Adipose tissue (tissue), 3 donors: ENCODE data around the gene LRP1. TPM values are rescaled to one million over a fixed set of nuclear protein-coding genes. Genes with fewer than 3 reads are reported as not detected.

Source experiments
- H3K27ac ChIP-seq: one replicate; pipeline ENCODE4 v1.5.1; 2013; ENCODE audit warnings: low read depth, low read length
- WGBS, 3 donors: extraction: QIAGEN DNeasy Blood & Tissue Kit; methylation state at CpG; one replicate each; pipeline ENCODE4 v1.1.7; 2013; 5-methylcytosine and 5-hydroxymethylcytosine counted together
- polyA plus RNA-seq, 3 donors: library from polyadenylated mRNA; stranded (reverse); fragments of 200-250 nt; gene quantifications; one replicate each; pipeline ENCODE4 v1.2.3, GENCODE V29; 2013
- donor health status: healthy with polysubstance abuse.
- donor health status: Bipolar disorder and iron deficiency.
- donor health status: healthy.

The LRP1 gene
- polyA plus RNA-seq, 3 donors: 28.1 to 414 (median 116) TPM

DNA sequence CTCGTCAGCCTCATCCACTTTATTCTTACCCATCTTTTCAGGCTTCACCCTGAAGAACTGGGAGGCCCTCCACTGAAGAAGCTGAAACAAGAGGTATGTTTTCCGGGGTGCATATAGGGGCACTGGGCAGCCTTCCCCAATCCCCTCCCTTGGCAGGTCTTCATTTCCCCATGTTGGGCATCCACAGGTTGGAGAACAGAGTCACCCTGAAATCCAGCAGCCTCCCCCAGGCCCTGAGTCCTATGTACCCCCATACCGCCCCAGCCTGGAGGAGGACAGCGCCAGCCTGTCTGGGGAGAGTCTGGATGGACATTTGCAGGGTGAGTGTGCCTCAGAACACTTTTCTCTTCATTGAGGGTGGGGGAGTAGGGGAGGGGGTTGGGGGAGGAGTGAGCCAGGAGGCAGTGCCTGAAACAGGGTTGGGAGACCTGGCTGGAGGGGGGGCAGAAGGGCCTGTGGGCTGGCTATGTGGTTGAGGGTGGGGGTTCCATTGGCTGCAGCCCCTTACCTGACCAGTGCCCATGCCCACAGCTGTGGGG lies 35.3 kb upstream of the LRP1 start:
- WGBS, 3 donors: 79 to 91% (median 83%) methylated on average over 4 of the region's 4 CpGs

DNA sequence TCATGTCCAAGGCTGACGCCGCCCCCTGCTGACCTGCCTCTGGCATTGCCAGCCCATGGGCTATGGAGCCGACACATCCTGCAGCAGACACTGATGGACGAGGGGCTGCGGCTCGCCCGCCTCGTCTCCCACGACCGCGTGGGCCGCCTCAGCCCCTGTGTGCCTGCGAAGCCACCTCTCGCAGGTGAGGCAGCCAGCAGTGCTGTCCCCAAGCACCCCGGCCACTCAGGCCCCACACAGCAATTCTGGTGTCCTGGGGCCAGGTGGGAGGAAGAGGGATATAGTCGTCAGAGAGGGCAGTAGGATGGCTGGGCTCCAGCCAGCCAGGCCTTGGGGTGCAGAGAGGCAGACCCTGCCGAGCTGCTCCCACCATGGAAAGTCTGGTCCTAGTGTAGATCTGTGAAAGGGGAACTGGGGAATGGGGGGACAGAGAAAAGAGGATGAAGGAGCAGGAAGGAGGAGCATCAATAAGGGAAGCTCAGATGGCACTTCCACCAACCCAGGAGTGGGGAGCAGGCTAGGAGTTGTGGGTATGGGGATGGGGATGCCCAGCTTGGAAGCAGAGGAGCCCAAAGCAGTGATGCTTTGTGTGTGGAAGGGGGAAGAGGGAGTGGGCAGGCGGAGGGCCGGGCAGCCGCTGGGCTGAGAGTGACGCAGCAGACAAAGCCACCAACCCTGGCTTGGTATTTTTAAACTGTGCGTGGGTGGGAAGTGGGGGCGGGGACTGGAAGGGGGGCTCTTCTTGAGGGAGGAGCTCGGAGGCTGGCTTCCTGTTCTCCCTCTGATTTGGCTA lies 34.7 kb upstream of the LRP1 start:
- no peak overlapping the region for H3K27ac ChIP-seq
- WGBS, 3 donors: 42 to 47% (median 45%) methylated on average over 17 to 24 of the region's 24 CpGs

More for the DNA sequence above, 35.3 kb upstream of the LRP1 start:
- H3K27ac ChIP-seq: no peak overlapping the region

GRCh38 chr12:57094208-57095160 lies 33.8 kb upstream of the LRP1 start:
- no peak overlapping the region for H3K27ac ChIP-seq
- WGBS, 3 donors: 51 to 66% (median 54%) methylated on average over 14 to 15 of the region's 15 CpGs

DNA sequence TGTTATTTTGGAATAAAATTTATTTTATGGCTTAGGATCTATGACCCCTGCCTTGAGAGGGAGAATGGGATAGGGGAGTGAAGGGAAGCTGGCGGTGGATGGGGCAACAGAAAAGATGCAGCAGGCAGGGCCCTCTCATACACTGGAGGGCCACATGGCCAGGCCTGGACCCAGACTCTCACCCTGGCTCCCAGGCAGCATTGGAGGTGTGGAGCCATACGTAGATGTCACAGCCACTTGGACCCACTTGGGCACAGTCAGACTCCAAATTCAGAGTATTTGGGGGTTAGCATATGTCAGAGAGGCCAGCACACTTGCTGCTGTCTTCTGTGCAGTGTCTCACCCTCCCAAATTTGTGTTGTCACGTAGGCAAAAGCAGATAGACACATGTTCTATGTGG lies 32.8 kb upstream of the LRP1 start:
- no peak overlapping the region for H3K27ac ChIP-seq
- WGBS, 3 donors: 84 to 95% (median 89%) methylated on average over 3 of the region's 3 CpGs

- 78 to 93% (median 91%) methylated on average over 6 of the region's 6 CpGs for WGBS, 3 donors
- no peak overlapping the region for H3K27ac ChIP-seq
Measured at GRCh38 chr12:57096099-57096572, 32.1 kb upstream of the LRP1 start.

- no peak overlapping the region for H3K27ac ChIP-seq
- WGBS, 3 donors: 75 to 88% (median 82%) methylated on average over 8 of the region's 8 CpGs
Measured at GRCh38 chr12:57096748-57097553, 31.3 kb upstream of the LRP1 start.

DNA sequence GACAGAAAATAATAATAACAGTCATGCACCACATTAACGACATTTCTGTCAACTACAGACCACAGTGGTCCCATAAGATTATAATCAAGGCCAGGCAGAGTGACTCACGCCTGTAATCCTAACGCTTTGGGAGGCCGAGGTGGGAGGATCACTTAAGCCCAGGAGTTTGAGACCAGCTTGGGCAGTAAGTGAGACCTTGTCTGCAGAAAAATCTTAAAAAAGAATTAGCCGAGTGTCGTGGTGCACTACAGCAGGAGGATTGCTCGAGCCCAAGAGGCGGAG lies 30.8 kb upstream of the LRP1 start:
- H3K27ac ChIP-seq: no peak overlapping the region
- 83 to 86% (median 85%) methylated on average over 8 of the region's 8 CpGs for WGBS, 3 donors

DNA sequence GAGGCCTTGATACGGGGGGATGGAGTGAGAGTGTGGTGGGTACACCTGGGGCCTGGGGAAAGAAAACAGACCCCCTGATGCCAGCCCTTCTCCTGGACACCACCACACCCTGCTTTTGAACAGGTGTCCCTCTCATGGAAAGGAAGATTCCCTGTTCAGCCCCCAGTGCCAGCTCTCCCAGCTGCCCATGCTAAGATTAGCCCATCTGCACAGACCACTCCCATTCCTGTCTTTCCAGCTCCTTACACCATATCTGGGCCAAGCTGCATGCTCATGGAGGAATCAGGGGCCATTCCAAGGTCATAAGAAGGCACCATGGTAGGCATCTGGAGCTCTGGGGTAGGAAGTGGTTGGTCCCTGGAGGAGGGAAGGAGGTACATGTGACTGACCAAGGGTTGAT lies 29.7 kb upstream of the LRP1 start:
- no peak overlapping the region for H3K27ac ChIP-seq
- 64 to 90% (median 77%) methylated on average over 1 of the region's 1 CpG for WGBS, 3 donors

DNA sequence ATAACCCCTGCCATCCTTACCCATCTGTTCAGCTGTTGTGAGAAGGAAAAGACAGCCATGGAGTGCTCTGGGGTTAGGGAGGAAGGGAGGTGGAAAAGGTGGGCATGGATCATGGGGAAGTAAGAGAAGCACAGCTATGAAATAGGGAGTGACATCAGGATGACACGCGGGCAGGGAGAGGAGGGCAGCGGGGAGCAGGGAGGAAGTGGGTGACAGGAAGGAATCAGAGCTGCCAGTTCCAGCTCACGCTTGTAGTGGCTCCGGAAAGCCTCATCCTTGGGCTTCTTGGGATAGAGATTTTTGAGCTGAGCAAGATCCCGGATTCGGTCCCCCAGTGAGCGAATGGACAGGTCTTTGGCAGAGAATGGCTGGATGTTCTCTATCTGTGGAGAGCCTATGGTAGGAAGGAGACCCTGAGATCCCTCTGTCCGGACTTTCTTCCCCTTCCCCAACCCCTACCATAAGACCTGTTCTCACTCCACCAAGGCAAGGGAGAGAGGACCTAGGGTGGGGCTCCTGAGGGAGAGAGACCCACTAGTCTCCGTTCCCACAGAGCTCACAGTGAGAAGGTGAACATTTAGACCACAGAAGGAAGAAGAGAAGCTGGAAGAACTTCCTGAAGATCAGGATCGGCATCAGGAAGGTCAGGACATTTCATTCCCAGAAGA lies 29.1 kb upstream of the LRP1 start:
- H3K27ac ChIP-seq: no peak overlapping the region
- WGBS, 3 donors: 67 to 82% (median 73%) methylated on average over 11 of the region's 11 CpGs

- no peak overlapping the region for H3K27ac ChIP-seq
- 84 to 87% (median 85%) methylated on average over 12 of the region's 12 CpGs for WGBS, 3 donors
Measured at GRCh38 chr12:57099766-57100165, 28.5 kb upstream of the LRP1 start.

- WGBS, 3 donors: 68 to 70% (median 68%) methylated on average over 14 to 15 of the region's 15 CpGs
- no peak overlapping the region for H3K27ac ChIP-seq
Measured at GRCh38 chr12:57101892-57102695, 26.2 kb upstream of the LRP1 start.

DNA sequence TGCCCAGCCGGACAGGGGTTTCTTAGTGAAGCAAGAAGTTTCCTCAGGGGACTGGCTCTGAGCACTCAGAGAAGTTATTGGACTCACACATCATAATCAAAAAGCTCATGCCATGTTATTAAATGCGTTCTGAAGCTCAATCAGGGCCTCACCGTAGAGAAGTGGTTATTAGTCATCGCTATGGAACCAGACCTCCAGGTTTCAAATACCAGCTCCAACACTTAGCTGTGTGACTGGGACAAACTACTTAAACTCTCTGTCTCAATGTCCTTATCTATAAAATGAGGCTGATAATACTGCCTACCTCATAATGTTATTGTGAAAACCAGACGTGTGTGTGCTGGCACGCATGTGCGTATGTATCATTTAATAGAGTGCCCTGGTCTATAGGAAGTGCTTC lies 24.4 kb upstream of the LRP1 start:
- WGBS, 3 donors: 86 to 91% (median 91%) methylated on average over 7 of the region's 7 CpGs
- no peak overlapping the region for H3K27ac ChIP-seq

GRCh38 chr12:57104292-57104910 lies 23.9 kb upstream of the LRP1 start:
- WGBS, 3 donors: 94 to 95% (median 95%) methylated on average over 12 of the region's 12 CpGs
- no peak overlapping the region for H3K27ac ChIP-seq

- no peak overlapping the region for H3K27ac ChIP-seq
- 93 to 94% (median 94%) methylated on average over 10 to 14 of the region's 14 CpGs for WGBS, 3 donors
Measured at GRCh38 chr12:57105011-57105753, 23.1 kb upstream of the LRP1 start.

- WGBS, 3 donors: 76 to 85% (median 81%) methylated on average over 9 of the region's 9 CpGs
- H3K27ac ChIP-seq: no peak overlapping the region
Measured at GRCh38 chr12:57106021-57106708, 22.1 kb upstream of the LRP1 start.
